Measurements from ENCODE around the gene GRIA3.

DNA sequence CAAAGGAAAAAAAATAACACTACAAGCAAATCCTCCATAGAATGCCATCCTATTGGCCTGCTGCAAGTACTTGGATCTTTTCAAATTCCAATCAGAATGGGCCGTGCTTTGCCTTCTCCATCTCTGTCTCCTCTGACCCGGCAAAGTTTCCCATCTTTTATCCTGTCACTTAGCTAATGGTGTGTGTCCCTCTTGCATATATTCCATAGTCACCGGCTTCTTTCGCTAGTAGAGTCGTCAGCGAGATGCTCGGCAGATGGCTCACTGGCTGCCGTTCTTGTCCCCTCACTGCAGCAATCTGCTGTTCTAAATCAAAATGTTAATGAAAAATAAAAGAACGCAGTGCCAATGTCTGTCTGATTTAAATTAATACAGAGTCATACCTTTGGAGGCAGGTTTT is 22.1 kb downstream of the GRIA3 start:
- no peak for TF ChIP-seq POLR2A (IDR thresholded peaks at IDR 0.05)
- TF ChIP-seq, protein P1, sequence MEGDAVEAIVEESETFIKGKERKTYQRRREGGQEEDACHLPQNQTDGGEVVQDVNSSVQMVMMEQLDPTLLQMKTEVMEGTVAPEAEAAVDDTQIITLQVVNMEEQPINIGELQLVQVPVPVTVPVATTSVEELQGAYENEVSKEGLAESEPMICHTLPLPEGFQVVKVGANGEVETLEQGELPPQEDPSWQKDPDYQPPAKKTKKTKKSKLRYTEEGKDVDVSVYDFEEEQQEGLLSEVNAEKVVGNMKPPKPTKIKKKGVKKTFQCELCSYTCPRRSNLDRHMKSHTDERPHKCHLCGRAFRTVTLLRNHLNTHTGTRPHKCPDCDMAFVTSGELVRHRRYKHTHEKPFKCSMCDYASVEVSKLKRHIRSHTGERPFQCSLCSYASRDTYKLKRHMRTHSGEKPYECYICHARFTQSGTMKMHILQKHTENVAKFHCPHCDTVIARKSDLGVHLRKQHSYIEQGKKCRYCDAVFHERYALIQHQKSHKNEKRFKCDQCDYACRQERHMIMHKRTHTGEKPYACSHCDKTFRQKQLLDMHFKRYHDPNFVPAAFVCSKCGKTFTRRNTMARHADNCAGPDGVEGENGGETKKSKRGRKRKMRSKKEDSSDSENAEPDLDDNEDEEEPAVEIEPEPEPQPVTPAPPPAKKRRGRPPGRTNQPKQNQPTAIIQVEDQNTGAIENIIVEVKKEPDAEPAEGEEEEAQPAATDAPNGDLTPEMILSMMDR (IDR thresholded peaks at IDR 0.05): no peak
